ENCODE measurements around the gene FBXO45.
"Not testable (repeated sequence)": the region's sequence is repeated elsewhere in the genome, so short reads cannot be mapped to it uniquely, and the experiment has no call there.

The FBXO45 gene

GRCh38 chr3:196546537-196546936, 21.9 kb upstream of the FBXO45 start:
- FAIRE-seq: no peak

GRCh38 chr3:196547067-196547466, 21.4 kb upstream of the FBXO45 start:
- no peak for FAIRE-seq
- DNase-seq (ENCODE audit: insufficient read length, low spot score): no peak
- TF ChIP-seq CTCF (IDR thresholded peaks at IDR 0.05; ENCODE audit: insufficient read depth, missing control alignments): no peak

More at GRCh38 chr3:196546537-196546936, 21.9 kb upstream of the FBXO45 start:
- DNase-seq (ENCODE audit: insufficient read length, low spot score): no peak
- no peak for TF ChIP-seq CTCF (IDR thresholded peaks at IDR 0.05; ENCODE audit: insufficient read depth, missing control alignments)

GRCh38 chr3:196549312-196549711, 19.1 kb upstream of the FBXO45 start:
- not testable (repeated sequence) for DNase-seq (ENCODE audit: insufficient read length, low spot score); FAIRE-seq

DNA sequence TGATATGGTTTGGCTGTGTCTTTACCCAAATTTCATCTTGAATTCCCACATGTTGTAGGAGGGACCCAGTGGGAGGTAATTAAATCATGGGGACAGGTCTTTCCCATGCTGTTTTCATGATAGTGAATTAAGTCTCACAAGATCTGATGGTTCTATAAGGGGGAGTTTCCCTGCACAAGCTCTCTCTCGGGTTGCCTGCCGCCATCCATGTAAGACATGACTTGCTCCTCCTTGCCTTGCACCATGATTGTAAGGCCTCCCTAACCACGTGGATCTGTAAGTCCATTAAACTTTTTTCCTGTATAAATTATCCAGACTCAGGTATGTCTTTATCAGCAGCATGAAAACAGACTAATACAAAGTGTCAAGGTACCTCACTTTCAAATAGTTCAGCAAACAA, 18.3 kb upstream of the FBXO45 start:
- DNase-seq (ENCODE audit: insufficient read length, low spot score); FAIRE-seq: not testable (repeated sequence)

DNA sequence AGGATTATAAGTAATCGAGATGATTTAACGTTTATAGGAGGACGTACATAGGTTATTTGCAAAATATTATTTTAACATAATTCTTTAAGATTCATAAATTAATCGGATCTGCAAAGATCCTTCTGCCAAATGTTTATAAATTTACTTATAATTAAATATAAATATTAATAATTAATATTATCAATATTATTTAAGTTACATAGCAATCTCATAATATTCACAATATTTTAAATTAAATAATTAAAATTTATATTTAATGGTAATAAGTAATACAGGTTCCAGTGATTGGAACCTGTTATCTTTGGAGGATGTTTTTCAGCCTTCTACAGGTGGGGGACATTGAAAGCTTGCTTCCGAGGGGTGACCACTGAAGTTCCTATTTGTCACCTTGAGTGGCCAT, 16.2 kb upstream of the FBXO45 start:
- FAIRE-seq: no peak
- TF ChIP-seq CTCF (IDR thresholded peaks at IDR 0.05; ENCODE audit: insufficient read depth, missing control alignments): no peak

DNA sequence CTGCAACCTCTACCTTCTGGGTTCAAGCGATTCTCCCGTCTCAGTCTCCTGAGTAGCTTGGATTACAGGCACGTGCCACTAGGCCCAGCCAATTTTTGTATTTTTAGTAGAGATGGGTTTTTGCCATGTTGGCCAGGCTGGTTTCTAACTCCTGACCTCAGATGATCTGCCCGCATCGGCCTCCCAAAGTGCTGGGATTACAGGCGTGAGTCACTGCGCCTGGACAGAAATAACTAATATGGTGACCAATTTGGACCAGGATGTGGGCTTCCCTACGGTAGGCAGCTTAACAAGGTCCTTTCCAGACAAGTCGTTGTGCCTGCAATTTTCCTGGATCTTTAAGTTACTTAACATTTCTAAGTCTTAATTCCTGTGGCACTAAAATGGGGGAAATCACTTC, 14.9 kb upstream of the FBXO45 start:
- FAIRE-seq (no peak), DNase-seq (ENCODE audit: insufficient read length, low spot score) (no peak)
- no peak for TF ChIP-seq CTCF (IDR thresholded peaks at IDR 0.05; ENCODE audit: insufficient read depth, missing control alignments)

More for the DNA sequence above, 16.2 kb upstream of the FBXO45 start:
- DNase-seq (ENCODE audit: insufficient read length, low spot score): no peak

DNA sequence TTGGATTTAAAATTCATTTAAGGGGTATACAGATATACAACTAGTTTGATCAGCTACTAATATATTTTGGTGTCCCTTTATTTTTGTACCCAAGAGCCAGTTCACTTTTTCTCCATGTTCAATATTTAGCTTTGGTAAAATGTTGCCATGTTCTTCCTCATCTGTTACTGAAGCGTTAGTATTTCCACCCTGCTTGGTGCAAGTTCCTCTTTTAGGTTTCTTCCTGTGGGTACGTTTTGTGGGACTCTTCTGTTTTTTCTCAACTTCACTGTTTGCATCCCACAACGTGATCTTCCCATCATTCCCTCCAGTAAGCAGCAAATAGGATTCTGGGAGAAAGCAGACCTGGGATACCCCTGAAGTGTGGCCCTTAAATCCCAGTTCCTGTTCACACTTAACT, 14.3 kb upstream of the FBXO45 start:
- no peak for TF ChIP-seq CTCF (IDR thresholded peaks at IDR 0.05; ENCODE audit: insufficient read depth, missing control alignments)

DNA sequence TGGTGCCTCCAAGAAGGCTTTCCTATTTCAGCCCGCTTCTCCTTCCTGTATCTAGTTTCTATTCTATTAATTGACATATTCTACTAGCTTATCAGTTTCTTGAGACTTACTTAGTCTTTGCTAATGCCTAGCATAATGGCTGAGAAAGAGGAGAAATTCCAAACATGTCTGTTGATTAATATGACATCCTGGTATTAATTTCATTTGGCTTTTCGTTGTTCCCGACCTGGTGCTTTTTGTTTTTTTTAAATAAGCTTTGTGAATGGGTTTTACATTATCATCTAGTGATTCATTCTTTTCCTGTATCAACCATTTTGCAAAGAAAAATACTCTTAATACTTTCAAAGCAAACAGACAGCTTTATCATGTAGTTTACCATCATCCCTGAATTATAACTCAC, 13.2 kb upstream of the FBXO45 start:
- no peak for TF ChIP-seq CTCF (IDR thresholded peaks at IDR 0.05; ENCODE audit: insufficient read depth, missing control alignments)
- no peak for DNase-seq (ENCODE audit: insufficient read length, low spot score)
- FAIRE-seq: no peak

More for the DNA sequence above, 14.3 kb upstream of the FBXO45 start:
- FAIRE-seq (no peak), DNase-seq (ENCODE audit: insufficient read length, low spot score) (no peak)

All from D721Med (cell line).